Effector memory CD4-positive, alpha-beta T cell (primary cell): ENCODE measurements around the gene SHC4.
"Not testable (repeated sequence)": the region's sequence is repeated elsewhere in the genome, so short reads cannot be mapped to it uniquely, and the experiment has no call there.

Experiments
- DNase-seq, 3 donors: peaks; one replicate each; pipeline ENCODE4 v3.0.0-alpha.2; 2020
- H3K27ac ChIP-seq: 2 replicates; pipeline ENCODE4 v1.7.0; 2013; ENCODE audit warnings: mild to moderate bottlenecking, low read length, moderate library complexity; ENCODE audit not compliant: insufficient read depth, poor library complexity, severe bottlenecking
- H3K27me3 ChIP-seq: replicated peaks from 2 replicates; pipeline ENCODE4 v1.7.0; 2013; ENCODE audit warnings: mild to moderate bottlenecking, low read length; ENCODE audit not compliant: insufficient read depth, control insufficient read depth, poor library complexity, severe bottlenecking
- H3K36me3 ChIP-seq: 2 replicates; pipeline ENCODE4 v1.7.0; 2013; ENCODE audit warnings: mild to moderate bottlenecking, low read length, moderate library complexity; ENCODE audit not compliant: control insufficient read depth, insufficient read depth
- H3K4me1 ChIP-seq: 2 replicates; pipeline ENCODE4 v1.7.0; 2013; ENCODE audit warnings: low read length, mild to moderate bottlenecking; ENCODE audit not compliant: control insufficient read depth, insufficient read depth, poor library complexity, severe bottlenecking
- H3K4me3 ChIP-seq: 2 replicates; pipeline ENCODE4 v1.7.0; 2013; ENCODE audit warnings: low read length, low read depth, mild to moderate bottlenecking; ENCODE audit not compliant: insufficient read depth, poor library complexity, severe bottlenecking
- H3K9me3 ChIP-seq: 2 replicates; pipeline ENCODE4 v1.7.0; 2013; ENCODE audit warnings: mild to moderate bottlenecking, low read length, moderate library complexity; ENCODE audit not compliant: control insufficient read depth

Gene SHC4

GRCh38 chr15:48859426-48859825 lies 104.3 kb downstream of the SHC4 start:
- no peak for DNase-seq
- Histone ChIP-seq H3K9me3 (no peaks in the 10 kb centered on the region), H3K4me3 (no peak overlapping the region), H3K27ac (no peak overlapping the region), H3K4me1 (no peaks in the 10 kb centered on the region), H3K36me3 (no peaks in the 10 kb centered on the region), H3K27me3 (no peaks in the 10 kb centered on the region)

GRCh38 chr15:48858401-48858800 lies 105.3 kb downstream of the SHC4 start:
- Histone ChIP-seq H3K4me3 (no peak overlapping the region), H3K4me1 (no peaks in the 10 kb centered on the region), H3K36me3 (no peaks in the 10 kb centered on the region), H3K27ac (no peak overlapping the region), H3K9me3 (no peaks in the 10 kb centered on the region), H3K27me3 (no peaks in the 10 kb centered on the region)
- DNase-seq: no peak

- no peak for DNase-seq
- Histone ChIP-seq H3K36me3 (no peaks in the 10 kb centered on the region), H3K9me3 (no peaks in the 10 kb centered on the region), H3K4me1 (no peaks in the 10 kb centered on the region), H3K27me3 (no peaks in the 10 kb centered on the region), H3K27ac (no peak overlapping the region), H3K4me3 (no peak overlapping the region)
These were observed 106.8 kb downstream of the SHC4 start for GRCh38 chr15:48856942-48857341.

GRCh38 chr15:48855501-48856440 lies 107.9 kb downstream of the SHC4 start:
- no peaks in the 10 kb centered on the region for H3K4me1 ChIP-seq
- no peaks in the 10 kb centered on the region for H3K36me3 ChIP-seq
- no peak overlapping the region for H3K27ac ChIP-seq
- H3K4me3 ChIP-seq: no peak overlapping the region
- DNase-seq: no peak
- no peaks in the 10 kb centered on the region for H3K9me3 ChIP-seq
- H3K27me3 ChIP-seq: no peaks in the 10 kb centered on the region

GRCh38 chr15:48854434-48854833 lies 109.3 kb downstream of the SHC4 start:
- not testable (repeated sequence) for DNase-seq, H3K9me3 ChIP-seq, H3K27me3 ChIP-seq, H3K27ac ChIP-seq, H3K36me3 ChIP-seq, H3K4me1 ChIP-seq, H3K4me3 ChIP-seq

GRCh38 chr15:48851956-48852355 lies 111.8 kb downstream of the SHC4 start:
- Histone ChIP-seq H3K9me3 (no peaks in the 10 kb centered on the region), H3K36me3 (no peaks in the 10 kb centered on the region), H3K27ac (no peak overlapping the region), H3K4me1 (no peaks in the 10 kb centered on the region), H3K27me3 (no peaks in the 10 kb centered on the region), H3K4me3 (no peak overlapping the region)
- no peak for DNase-seq

GRCh38 chr15:48850648-48851047 lies 113.1 kb downstream of the SHC4 start:
- H3K36me3 ChIP-seq: no peaks in the 10 kb centered on the region
- no peaks in the 10 kb centered on the region for H3K27me3 ChIP-seq
- no peak overlapping the region for H3K4me3 ChIP-seq
- no peaks in the 10 kb centered on the region for H3K9me3 ChIP-seq
- no peak overlapping the region for H3K27ac ChIP-seq
- no peak for DNase-seq
- no peaks in the 10 kb centered on the region for H3K4me1 ChIP-seq

GRCh38 chr15:48845123-48845522 lies 118.6 kb downstream of the SHC4 start:
- no peak overlapping the region for H3K4me3 ChIP-seq
- no peaks in the 10 kb centered on the region for H3K27me3 ChIP-seq
- H3K4me1 ChIP-seq: no peaks in the 10 kb centered on the region
- no peak overlapping the region for H3K27ac ChIP-seq
- H3K9me3 ChIP-seq: no peaks in the 10 kb centered on the region
- no peak for DNase-seq
- H3K36me3 ChIP-seq: no peaks in the 10 kb centered on the region

GRCh38 chr15:48842501-48842900 lies 121.2 kb downstream of the SHC4 start:
- no peak overlapping the region for H3K27ac ChIP-seq
- DNase-seq: no peak

GRCh38 chr15:48834756-48835155 lies 129.0 kb downstream of the SHC4 start:
- DNase-seq: no peak
- no peaks in the 10 kb centered on the region for H3K27me3 ChIP-seq
- no peak overlapping the region for H3K27ac ChIP-seq
- no peaks in the 10 kb centered on the region for H3K9me3 ChIP-seq
- no peaks in the 10 kb centered on the region for H3K4me1 ChIP-seq
- no peaks in the 10 kb centered on the region for H3K36me3 ChIP-seq
- H3K4me3 ChIP-seq: no peak overlapping the region

More at GRCh38 chr15:48842501-48842900, 121.2 kb downstream of the SHC4 start:
- Histone ChIP-seq H3K27me3 (no peaks in the 10 kb centered on the region), H3K4me3 (no peak overlapping the region), H3K4me1 (no peaks in the 10 kb centered on the region), H3K9me3 (no peaks in the 10 kb centered on the region), H3K36me3 (no peaks in the 10 kb centered on the region)
